ENCODE measurements around the gene WFIKKN2. TPM values are rescaled to one million over a fixed set of nuclear protein-coding genes. Genes with fewer than 3 reads are reported as not detected.

Gene WFIKKN2
- total RNA-seq, 1 experiment from 2014 or later: not detected

DNA sequence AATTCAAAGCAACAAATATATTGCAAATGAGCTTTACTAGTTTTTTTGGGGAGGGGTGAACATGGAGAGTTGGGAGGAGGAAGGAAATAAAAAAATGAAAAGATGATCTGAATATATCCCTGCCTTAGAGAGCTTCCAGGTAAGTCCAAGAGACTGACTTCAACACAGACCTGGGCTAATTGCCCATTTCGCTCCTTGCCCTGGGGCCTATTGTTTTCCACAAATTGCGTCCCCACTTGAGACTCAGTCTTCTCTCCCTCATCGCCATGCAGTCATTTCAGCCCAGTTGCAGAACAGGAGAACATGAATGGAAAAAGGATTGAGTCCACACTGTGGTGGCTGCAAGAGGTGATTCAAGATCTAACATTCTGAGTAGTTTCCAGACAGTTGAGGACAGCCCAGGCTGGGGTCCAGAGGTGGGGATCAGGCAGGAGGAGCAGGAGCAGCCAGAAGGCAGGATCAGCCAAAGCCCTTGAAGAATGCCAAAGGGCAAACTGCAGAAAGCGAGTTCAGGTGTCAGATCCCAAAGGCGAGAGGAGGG lies 52.4 kb downstream of the WFIKKN2 start:
- ChIA-PET POLR2A (ENCODE audit: low non-redundant PET) (no interaction called here), CTCF (no interaction called here)
- no TSS peak for BruUV-seq (replicated peaks)
- no peaks in the 10 kb centered on the region for H3K36me3 ChIP-seq (ENCODE audit: insufficient read depth, low read length, poor library complexity, severe bottlenecking)
- H3K9me3 ChIP-seq (ENCODE audit: low read depth, low read length, poor library complexity, severe bottlenecking): no peaks in the 10 kb centered on the region
- no peak for DNase-seq (ENCODE audit: low spot score)
- intact Hi-C loops (cut with micrococcal nuclease; ENCODE audit: unreplicated experiment): no loop called here
- H3K4me1 ChIP-seq (ENCODE audit: insufficient read depth, low read length, poor library complexity, severe bottlenecking): no peaks in the 10 kb centered on the region
- TF ChIP-seq, protein P1, sequence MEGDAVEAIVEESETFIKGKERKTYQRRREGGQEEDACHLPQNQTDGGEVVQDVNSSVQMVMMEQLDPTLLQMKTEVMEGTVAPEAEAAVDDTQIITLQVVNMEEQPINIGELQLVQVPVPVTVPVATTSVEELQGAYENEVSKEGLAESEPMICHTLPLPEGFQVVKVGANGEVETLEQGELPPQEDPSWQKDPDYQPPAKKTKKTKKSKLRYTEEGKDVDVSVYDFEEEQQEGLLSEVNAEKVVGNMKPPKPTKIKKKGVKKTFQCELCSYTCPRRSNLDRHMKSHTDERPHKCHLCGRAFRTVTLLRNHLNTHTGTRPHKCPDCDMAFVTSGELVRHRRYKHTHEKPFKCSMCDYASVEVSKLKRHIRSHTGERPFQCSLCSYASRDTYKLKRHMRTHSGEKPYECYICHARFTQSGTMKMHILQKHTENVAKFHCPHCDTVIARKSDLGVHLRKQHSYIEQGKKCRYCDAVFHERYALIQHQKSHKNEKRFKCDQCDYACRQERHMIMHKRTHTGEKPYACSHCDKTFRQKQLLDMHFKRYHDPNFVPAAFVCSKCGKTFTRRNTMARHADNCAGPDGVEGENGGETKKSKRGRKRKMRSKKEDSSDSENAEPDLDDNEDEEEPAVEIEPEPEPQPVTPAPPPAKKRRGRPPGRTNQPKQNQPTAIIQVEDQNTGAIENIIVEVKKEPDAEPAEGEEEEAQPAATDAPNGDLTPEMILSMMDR (conservative IDR thresholded peaks at IDR 0.05; ENCODE audit: low read depth, low read length): no peak
- no peak for TF ChIP-seq EZH2 (IDR thresholded peaks at IDR 0.05; ENCODE audit: borderline replicate concordance, low read depth, low read length, poor library complexity, severe bottlenecking)
- H3K4me3 ChIP-seq (ENCODE audit: low read depth, low read length, poor library complexity, severe bottlenecking): no peak overlapping the region
- no peak overlapping the region for H3K27ac ChIP-seq (ENCODE audit: low read depth, low read length, poor library complexity, severe bottlenecking)
- no peaks in the 10 kb centered on the region for H3K27me3 ChIP-seq (replicated peaks; ENCODE audit: insufficient read depth, low read depth, low read length, poor library complexity)

DNA sequence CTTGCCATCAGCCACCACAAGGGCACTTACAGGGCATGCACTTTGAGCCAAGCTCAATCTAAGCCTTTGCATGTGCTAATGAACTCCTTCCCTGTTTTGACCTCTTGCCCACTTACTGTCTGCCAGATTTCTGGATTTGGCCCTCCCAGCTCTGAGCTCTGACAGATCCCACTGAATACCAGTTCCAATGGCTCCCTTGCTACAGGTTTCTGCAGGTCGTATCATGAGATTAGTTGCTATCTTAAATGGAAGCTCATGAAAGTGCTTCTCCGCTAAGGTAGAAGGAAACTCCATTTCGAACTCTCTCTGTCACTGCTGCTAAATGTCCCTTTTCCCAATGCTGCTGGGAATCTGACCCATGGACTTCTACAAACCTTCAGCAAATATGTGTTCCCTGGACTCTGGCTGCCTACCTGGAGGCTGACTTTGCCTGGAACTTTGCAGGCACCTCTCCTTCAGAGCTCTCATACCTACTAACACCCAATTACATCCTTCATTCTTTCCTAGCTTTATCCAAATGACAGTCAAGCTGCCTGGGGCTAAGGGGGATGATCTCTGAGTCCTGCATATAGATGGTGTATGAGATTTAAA lies 54.2 kb downstream of the WFIKKN2 start:
- CTCF ChIA-PET: no interaction called here
- Histone ChIP-seq H3K9me3 (ENCODE audit: low read depth, low read length, poor library complexity, severe bottlenecking) (no peaks in the 10 kb centered on the region), H3K4me1 (ENCODE audit: insufficient read depth, low read length, poor library complexity, severe bottlenecking) (no peaks in the 10 kb centered on the region), H3K27me3 (replicated peaks; ENCODE audit: insufficient read depth, low read depth, low read length, poor library complexity) (no peaks in the 10 kb centered on the region), H3K27ac (ENCODE audit: low read depth, low read length, poor library complexity, severe bottlenecking) (no peak overlapping the region), H3K36me3 (ENCODE audit: insufficient read depth, low read length, poor library complexity, severe bottlenecking) (no peaks in the 10 kb centered on the region), H3K4me3 (ENCODE audit: low read depth, low read length, poor library complexity, severe bottlenecking) (no peak overlapping the region)
- no TSS peak for BruUV-seq (replicated peaks)
- intact Hi-C loops (cut with micrococcal nuclease; ENCODE audit: unreplicated experiment): no loop called here
- TF ChIP-seq EZH2 (IDR thresholded peaks at IDR 0.05; ENCODE audit: borderline replicate concordance, low read depth, low read length, poor library complexity, severe bottlenecking): no peak
- TF ChIP-seq, protein P1 (conservative IDR thresholded peaks at IDR 0.05; ENCODE audit: low read depth, low read length): no peak
- DNase-seq (ENCODE audit: low spot score): no peak
- POLR2A ChIA-PET (ENCODE audit: low non-redundant PET): no interaction called here

DNA sequence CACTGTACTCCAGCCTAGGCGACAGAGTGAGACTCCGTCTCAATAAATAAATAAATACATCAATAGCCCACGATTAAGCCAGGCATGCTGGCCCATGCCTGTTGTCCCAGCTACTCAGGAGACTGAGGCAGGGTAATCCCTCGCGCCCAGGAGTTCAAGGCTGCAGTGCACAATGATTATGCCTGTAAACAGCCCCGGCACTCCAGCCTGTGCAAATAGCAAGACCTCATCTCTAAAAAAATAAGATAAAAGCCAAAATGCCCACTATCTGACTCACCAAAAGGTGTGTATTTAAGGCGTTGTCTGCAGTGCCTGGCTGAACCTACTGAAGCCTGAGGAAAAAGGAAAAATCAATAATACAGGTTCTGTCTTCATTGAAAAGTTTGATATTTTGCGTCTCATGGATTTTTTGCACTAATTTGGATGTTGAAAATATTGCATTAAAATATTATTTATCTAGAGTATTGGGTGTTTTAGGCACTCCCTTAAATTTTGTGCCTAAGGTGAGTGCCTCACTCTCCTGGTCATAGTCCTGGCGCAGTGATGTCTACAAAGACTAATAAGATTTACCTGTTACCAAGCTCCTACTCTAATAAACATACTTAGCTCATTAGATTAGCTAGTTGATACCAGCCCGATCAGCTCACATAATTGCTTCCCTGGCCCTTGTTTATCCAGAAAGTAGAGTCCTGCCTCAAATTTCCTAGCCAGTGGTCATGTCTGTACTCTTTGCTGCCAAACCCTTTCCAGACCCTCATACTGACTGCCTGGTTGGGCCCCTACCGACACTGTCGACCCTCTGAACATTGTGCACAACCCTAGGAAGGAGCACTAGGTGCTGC lies 55.5 kb downstream of the WFIKKN2 start:
- H3K27ac ChIP-seq (ENCODE audit: low read depth, low read length, poor library complexity, severe bottlenecking): no peak overlapping the region
- CTCF ChIA-PET: no interaction called here
- no peaks in the 10 kb centered on the region for H3K27me3 ChIP-seq (replicated peaks; ENCODE audit: insufficient read depth, low read depth, low read length, poor library complexity)
- H3K4me1 ChIP-seq (ENCODE audit: insufficient read depth, low read length, poor library complexity, severe bottlenecking): no peaks in the 10 kb centered on the region
- intact Hi-C loops (cut with micrococcal nuclease; ENCODE audit: unreplicated experiment): no loop called here
- H3K9me3 ChIP-seq (ENCODE audit: low read depth, low read length, poor library complexity, severe bottlenecking): no peaks in the 10 kb centered on the region
- DNase-seq (ENCODE audit: low spot score): no peak
- TF ChIP-seq, protein P1 (conservative IDR thresholded peaks at IDR 0.05; ENCODE audit: low read depth, low read length): no peak
- no peak for TF ChIP-seq EZH2 (IDR thresholded peaks at IDR 0.05; ENCODE audit: borderline replicate concordance, low read depth, low read length, poor library complexity, severe bottlenecking)
- POLR2A ChIA-PET (ENCODE audit: low non-redundant PET): no interaction called here
- no peaks in the 10 kb centered on the region for H3K36me3 ChIP-seq (ENCODE audit: insufficient read depth, low read length, poor library complexity, severe bottlenecking)
- no peak overlapping the region for H3K4me3 ChIP-seq (ENCODE audit: low read depth, low read length, poor library complexity, severe bottlenecking)
- BruUV-seq (replicated peaks): no TSS peak
